Calu3 (cell line): ENCODE data around the gene PABPN1. TPM values are rescaled to one million over a fixed set of nuclear protein-coding genes. Genes with fewer than 3 reads are reported as not detected.

Source experiments
- BruUV-seq: library from RNA; stranded (reverse); fragments of 400-500 nt; replicated peaks from 2 replicates; lab custom pipeline; 2021; lab: Mats Ljungman, UMichigan
- CTCF ChIA-PET: fragments of 300-600 bp; sonication (Branson Sonifier 250); formaldehyde crosslinking; loops from one replicate; lab custom pipeline; 2022; ENCODE audit warnings: antibody characterized with exemption; lab: Charles Lee
- DNase-seq: peaks from one replicate; pipeline ENCODE4 v3.0.0; 2022
- H3K27ac Mint-ChIP-seq: one replicate; pipeline ENCODE4 v1.8.0; 2022; ENCODE audit warnings: mixed read lengths; ENCODE audit not compliant: unreplicated experiment
- H3K27me3 Mint-ChIP-seq: one replicate; pipeline ENCODE4 v1.8.0; 2022; ENCODE audit warnings: mixed read lengths; ENCODE audit not compliant: unreplicated experiment
- H3K36me3 Mint-ChIP-seq: one replicate; pipeline ENCODE4 v1.8.0; 2022; ENCODE audit warnings: mild to moderate bottlenecking, moderate library complexity, mixed read lengths; ENCODE audit not compliant: insufficient read depth, unreplicated experiment
- H3K4me1 Mint-ChIP-seq: one replicate; pipeline ENCODE4 v1.8.0; 2022; ENCODE audit warnings: mild to moderate bottlenecking, low read depth, mixed read lengths; ENCODE audit not compliant: unreplicated experiment
- H3K4me3 Mint-ChIP-seq: one replicate; pipeline ENCODE4 v1.8.0; 2022; ENCODE audit warnings: mild to moderate bottlenecking, low read depth, moderate library complexity, mixed read lengths; ENCODE audit not compliant: unreplicated experiment
- H3K9me3 Mint-ChIP-seq: one replicate; pipeline ENCODE4 v1.8.0; 2022; ENCODE audit warnings: low read depth, mixed read lengths; ENCODE audit not compliant: unreplicated experiment
- CTCF ChIP-seq: fragments of 200-600 bp; IDR thresholded peaks from one replicate; pipeline ENCODE4 v1.8.0; 2022; ENCODE audit warnings: antibody characterized with exemption; ENCODE audit not compliant: unreplicated experiment
- intact Hi-C: fragments of 100-400 bp; cut with micrococcal nuclease; formaldehyde crosslinking; loops from one replicate; pipeline ENCODE4 v1.10.0; 2022; ENCODE audit not compliant: unreplicated experiment
- total RNA-seq: library from RNA; stranded (reverse); gene quantifications from 2 replicates; pipeline ENCODE4 v1.2.3, GENCODE V29; 2022

The PABPN1 gene
- total RNA-seq, 1 experiment from 2014 or later: 181 TPM

GRCh38 chr14:23354990-23355389 lies 33.7 kb downstream of the PABPN1 start:
- no peak for TF ChIP-seq CTCF
- no peak for DNase-seq
- CTCF ChIA-PET: no interaction called here
- intact Hi-C loops: no loop called here
- H3K4me1 Mint-ChIP-seq: no peaks in the 10 kb centered on the region
- no TSS peak for BruUV-seq
- no peaks in the 10 kb centered on the region for H3K36me3 Mint-ChIP-seq
- peaks cover 3% of the 10 kb centered on the region for H3K9me3 Mint-ChIP-seq
- H3K27ac Mint-ChIP-seq: no peak overlapping the region
- H3K27me3 Mint-ChIP-seq: peaks cover 82% of the 10 kb centered on the region
- no peak overlapping the region for H3K4me3 Mint-ChIP-seq

GRCh38 chr14:23355871-23356435 lies 34.7 kb downstream of the PABPN1 start:
- TF ChIP-seq CTCF: no peak
- no TSS peak for BruUV-seq
- H3K27me3 Mint-ChIP-seq: peaks cover 82% of the 10 kb centered on the region
- no peaks in the 10 kb centered on the region for H3K4me1 Mint-ChIP-seq
- no peak for DNase-seq
- no peak overlapping the region for H3K4me3 Mint-ChIP-seq
- intact Hi-C loops: no loop called here
- peaks cover 3% of the 10 kb centered on the region for H3K9me3 Mint-ChIP-seq
- CTCF ChIA-PET: no interaction called here
- no peak overlapping the region for H3K27ac Mint-ChIP-seq
- H3K36me3 Mint-ChIP-seq: no peaks in the 10 kb centered on the region

GRCh38 chr14:23356662-23357061 lies 35.4 kb downstream of the PABPN1 start:
- H3K4me3 Mint-ChIP-seq: no peak overlapping the region
- no peaks in the 10 kb centered on the region for H3K36me3 Mint-ChIP-seq
- CTCF ChIA-PET: no interaction called here
- no TSS peak for BruUV-seq
- H3K27ac Mint-ChIP-seq: no peak overlapping the region
- intact Hi-C loops: no loop called here
- DNase-seq: no peak
- no peaks in the 10 kb centered on the region for H3K4me1 Mint-ChIP-seq
- H3K9me3 Mint-ChIP-seq: no peaks in the 10 kb centered on the region
- TF ChIP-seq CTCF: no peak
- H3K27me3 Mint-ChIP-seq: peaks cover 82% of the 10 kb centered on the region

GRCh38 chr14:23357261-23357660 lies 36.0 kb downstream of the PABPN1 start:
- CTCF ChIA-PET: no interaction called here
- Mint-ChIP-seq H3K4me3 (no peak overlapping the region), H3K36me3 (no peaks in the 10 kb centered on the region), H3K27me3 (peaks cover 86% of the 10 kb centered on the region), H3K9me3 (no peaks in the 10 kb centered on the region), H3K4me1 (no peaks in the 10 kb centered on the region), H3K27ac (no peak overlapping the region)
- no peak for DNase-seq
- no TSS peak for BruUV-seq
- intact Hi-C loops: no loop called here
- TF ChIP-seq CTCF: no peak
